ENCODE data around the gene TMEM19.

The TMEM19 gene

DNA sequence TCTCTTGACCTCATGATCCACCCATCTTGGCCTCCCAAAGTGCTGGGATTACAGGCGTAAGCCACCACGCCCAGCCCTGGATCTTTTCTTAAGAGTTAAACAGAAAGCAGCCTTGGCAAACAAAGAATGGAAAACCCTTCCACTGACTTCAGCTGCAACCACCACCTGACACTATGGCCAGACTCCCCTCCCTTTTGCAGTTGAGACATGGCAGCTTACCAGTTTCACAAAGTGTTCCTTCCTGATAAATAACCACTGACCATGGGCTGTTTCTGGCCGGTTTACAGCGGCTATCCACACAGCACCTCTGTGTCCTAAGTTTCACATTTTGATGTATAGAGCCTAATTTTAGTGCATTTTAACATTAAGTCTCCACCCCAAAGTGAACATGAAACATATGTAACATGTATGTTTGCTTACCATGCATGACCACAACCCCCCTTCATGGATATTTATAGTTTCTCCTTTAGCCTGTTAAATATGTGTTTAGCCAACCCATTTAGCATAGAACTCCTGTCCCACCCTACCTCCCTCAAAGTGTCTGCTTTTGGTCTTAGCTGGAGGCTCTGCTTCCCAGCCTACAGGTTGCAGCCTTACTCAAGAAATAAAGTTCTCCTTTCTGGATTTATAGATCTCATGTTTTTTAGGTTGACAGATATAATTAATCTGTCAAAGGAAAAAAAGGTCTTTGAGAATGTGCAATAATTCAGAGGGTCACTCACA, 36.1 kb downstream of the TMEM19 start:
- DNase-seq = no peak

GRCh38 chr12:71725011-71725410, 39.1 kb downstream of the TMEM19 start:
- no peak for DNase-seq

GRCh38 chr12:71726548-71726947, 40.7 kb downstream of the TMEM19 start:
- no peak for DNase-seq

- DNase-seq = no peak
These were observed 42.1 kb downstream of the TMEM19 start for GRCh38 chr12:71727958-71728357.

- no peak for DNase-seq
These were observed 45.1 kb downstream of the TMEM19 start for GRCh38 chr12:71730936-71731335.

DNA sequence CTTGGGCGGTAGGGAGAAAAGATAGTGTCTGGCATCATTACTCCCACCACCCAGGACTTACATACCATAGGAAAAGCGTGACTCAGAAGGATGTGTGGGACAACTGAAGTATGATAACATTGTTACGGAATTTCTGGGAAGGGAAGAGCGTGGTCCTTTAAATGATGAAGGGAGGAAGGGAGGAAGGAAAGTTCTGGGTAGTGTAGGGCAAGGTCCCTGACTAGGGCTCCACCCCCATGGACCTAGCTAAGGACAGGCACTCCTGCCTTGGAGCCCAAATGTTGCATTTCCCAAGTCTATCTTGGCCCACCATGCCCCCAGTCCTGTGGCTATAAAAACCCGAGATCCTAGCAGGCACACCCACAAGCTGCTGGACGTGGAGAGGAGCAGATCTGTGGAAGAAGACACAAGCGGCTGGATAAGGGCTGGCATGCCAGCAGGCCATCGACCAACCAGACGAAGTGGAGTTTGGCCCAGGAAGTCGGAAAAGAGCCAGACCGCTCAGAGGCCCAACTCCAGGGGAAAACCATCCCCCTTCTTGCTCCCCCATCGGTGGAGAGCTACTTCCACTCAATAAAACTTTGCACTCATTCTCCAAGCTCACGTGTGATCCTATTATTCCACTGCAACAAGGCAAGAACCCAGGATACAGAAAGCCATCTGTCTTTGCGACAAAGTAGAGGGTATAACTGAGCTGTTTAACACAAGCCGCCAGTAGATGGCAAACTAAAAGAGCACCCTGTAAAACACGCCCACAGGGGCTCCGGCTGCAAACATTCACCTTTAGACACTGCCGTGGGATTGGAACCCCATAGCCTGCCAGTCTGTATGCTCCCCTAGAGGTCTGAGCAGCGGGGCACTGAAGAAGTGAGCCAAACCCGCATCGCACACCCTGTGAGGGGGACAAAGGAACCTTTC, 45.8 kb downstream of the TMEM19 start:
- DNase-seq = no peak

DNA sequence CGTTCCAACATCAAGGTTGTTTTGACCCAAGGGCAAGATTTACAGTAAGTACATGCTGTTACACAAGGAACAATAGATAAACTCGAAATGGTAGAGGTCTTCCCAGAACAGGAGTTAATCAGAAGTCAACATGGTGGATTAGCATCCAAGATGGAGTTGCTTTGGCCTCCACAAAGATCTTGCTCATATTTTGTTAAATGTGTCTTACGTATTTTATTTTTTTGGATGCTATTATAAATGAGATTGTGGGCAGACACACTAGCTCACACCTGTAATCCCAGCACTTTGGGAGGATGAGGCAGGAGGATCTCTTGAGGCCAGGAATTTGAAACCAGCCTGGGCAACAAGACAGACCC, 46.5 kb downstream of the TMEM19 start:
- no peak for DNase-seq

DNA sequence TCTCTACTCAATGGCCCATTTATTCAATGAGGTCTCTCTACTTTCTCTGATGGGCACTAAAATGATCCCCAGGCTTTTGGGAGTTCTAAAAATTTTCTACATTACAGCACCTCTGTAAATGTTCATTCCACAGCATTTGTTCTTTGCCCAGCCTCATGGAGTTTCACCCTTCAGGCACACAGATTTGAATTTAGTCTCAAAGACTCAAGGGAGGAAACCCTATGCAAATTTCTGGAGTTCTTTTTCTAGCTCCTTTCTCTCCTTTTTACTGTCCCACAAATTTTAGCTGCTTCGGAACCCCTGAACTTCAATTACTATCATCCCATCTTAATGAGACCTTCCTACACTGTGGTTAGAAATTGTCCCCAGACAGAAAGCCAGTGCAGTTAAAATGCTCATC, 51.3 kb downstream of the TMEM19 start:
- DNase-seq = no peak

DNA sequence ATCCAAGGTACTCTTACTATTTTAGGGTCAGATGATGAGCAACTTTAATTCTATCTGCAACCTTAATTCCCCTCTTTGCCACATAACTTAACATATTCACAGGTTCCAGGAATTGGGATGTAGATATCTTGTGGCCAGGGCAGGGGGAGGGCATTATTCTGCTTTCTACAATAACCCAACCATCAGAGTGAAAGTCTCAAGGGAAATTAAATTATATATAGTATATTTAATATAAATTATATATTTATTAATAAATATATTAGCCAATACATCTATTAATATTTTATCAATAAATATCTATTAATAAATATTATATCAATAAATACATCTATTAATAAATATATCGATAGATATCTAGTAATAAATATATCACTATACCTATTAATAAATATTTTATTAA, 57.1 kb downstream of the TMEM19 start:
- no peak for DNase-seq

GRCh38 chr12:71744522-71745300, 58.8 kb downstream of the TMEM19 start:
- DNase-seq = no peak

- no peak for DNase-seq
These were observed 61.2 kb downstream of the TMEM19 start for GRCh38 chr12:71746974-71747611.

DNA sequence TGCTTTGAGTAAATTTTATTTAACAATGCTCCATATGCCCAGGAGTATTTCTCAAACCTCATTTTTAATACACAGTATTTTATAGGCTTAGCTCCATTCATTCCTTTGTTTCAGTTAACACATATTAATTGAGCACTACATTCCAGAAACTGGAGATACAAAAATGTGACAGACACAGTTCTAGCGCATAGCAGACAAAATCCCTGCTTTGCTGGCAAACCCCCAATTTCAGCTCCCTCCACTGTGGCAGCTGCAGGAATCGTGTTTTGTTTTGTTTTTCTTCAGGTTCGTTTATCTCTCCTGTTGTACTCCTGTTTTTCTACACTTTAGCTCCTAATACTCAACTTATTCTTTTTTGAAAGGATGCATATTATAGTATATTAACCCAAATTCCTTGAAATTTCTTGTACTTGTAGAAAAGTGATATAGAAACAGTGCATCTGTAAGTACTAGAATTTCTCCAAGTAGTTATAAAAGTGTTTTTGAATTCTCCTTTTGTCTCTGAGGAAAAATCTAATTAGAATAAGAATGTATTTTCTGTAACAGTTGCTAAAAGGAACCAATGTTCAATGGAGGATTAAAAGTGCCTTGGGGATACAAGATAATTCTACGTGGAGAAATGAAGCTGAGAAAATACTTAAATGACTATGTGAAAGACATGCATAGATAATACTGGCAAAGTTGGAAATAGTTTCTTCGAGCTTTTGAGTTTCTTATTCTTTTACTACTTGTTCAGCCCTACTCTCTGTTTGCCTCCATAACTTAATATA, 62.4 kb downstream of the TMEM19 start:
- no peak for DNase-seq

GRCh38 chr12:71749666-71750065, 63.8 kb downstream of the TMEM19 start:
- no peak for DNase-seq

- DNase-seq = no peak
These were observed 67.0 kb downstream of the TMEM19 start for GRCh38 chr12:71752891-71753290.
